HTR-8/SVneo (cell line): ENCODE data around the gene SORCS1.

Experiments used
- DNase-seq: peaks from one replicate; pipeline ENCODE4 v3.0.0; 2011; ENCODE audit warnings: low spot score, mixed read lengths; ENCODE audit not compliant: insufficient read length
- FAIRE-seq: peaks from 2 replicates; lab custom pipeline; 2011; peaks lifted over from hg19 to GRCh38; lab: Jason Lieb, UNC

Gene SORCS1

GRCh38 chr10:106525835-106526234, 638.7 kb downstream of the SORCS1 start:
- no peak for DNase-seq

More at GRCh38 chr10:106525835-106526234, 638.7 kb downstream of the SORCS1 start:
- FAIRE-seq = no peak
